HepG2 (cell line): ENCODE results near the gene RHBDD1. TPM values are rescaled to one million over a fixed set of nuclear protein-coding genes. Genes with fewer than 3 reads are reported as not detected.

ENCODE experiments used
- AGO1 ChIP-seq: fragments of 200-400 bp; formaldehyde crosslinking; IDR thresholded peaks from 2 replicates; pipeline ENCODE4 v1.6.1; 2017; ENCODE audit warnings: mild to moderate bottlenecking, low read depth, low read length, moderate library complexity; ENCODE audit not compliant: poor library complexity, severe bottlenecking
- AHDC1 ChIP-seq: sonication (generic); formaldehyde crosslinking; IDR thresholded peaks from 2 replicates; pipeline ENCODE4 v1.5.1; 2020; ENCODE audit warnings: mild to moderate bottlenecking, missing genetic modification reagents, borderline replicate concordance
- ATF5 ChIP-seq: sonication (generic); formaldehyde crosslinking; IDR thresholded peaks from 2 replicates; pipeline ENCODE4 v1.4.0; 2020; ENCODE audit warnings: mild to moderate bottlenecking, low read depth, missing genetic modification reagents
- ATF6 ChIP-seq: sonication (generic); formaldehyde crosslinking; conservative IDR thresholded peaks from 2 replicates; pipeline ENCODE4 v1.4.0; 2020; ENCODE audit warnings: missing genetic modification reagents
- BRD4 ChIP-seq: sonication (generic); formaldehyde crosslinking; IDR thresholded peaks from 2 replicates; pipeline ENCODE4 v1.4.0; 2020; ENCODE audit warnings: missing genetic modification reagents
- CREBL2 ChIP-seq: sonication (generic); formaldehyde crosslinking; IDR thresholded peaks from 2 replicates; pipeline ENCODE4 v1.8.1; 2023; ENCODE audit warnings: missing genetic modification reagents, mild to moderate bottlenecking, borderline replicate concordance
- FOXA3 ChIP-seq: IDR thresholded peaks from 2 replicates; pipeline ENCODE4 v1.6.1; 2016; ENCODE audit warnings: missing genetic modification reagents, missing compliant biosample characterization
- MAFF ChIP-seq: IDR thresholded peaks from 2 replicates; pipeline ENCODE4 v1.6.1; 2011; ENCODE audit warnings: low read depth, low read length, improper control_type of control experiment
- MLX ChIP-seq: IDR thresholded peaks from 2 replicates; pipeline ENCODE4 v1.6.1; 2016
- MTA1 ChIP-seq: sonication (generic); formaldehyde crosslinking; IDR thresholded peaks from 2 replicates; pipeline ENCODE4 v1.4.0; 2020; ENCODE audit warnings: missing genetic modification reagents, mild to moderate bottlenecking, borderline replicate concordance
- MZF1 ChIP-seq: sonication (generic); formaldehyde crosslinking; IDR thresholded peaks from 2 replicates; pipeline ENCODE4 v1.8.1; 2023; ENCODE audit warnings: mild to moderate bottlenecking, missing genetic modification reagents, borderline replicate concordance
- NFYC ChIP-seq: IDR thresholded peaks from 2 replicates; pipeline ENCODE4 v1.6.1; 2016; ENCODE audit warnings: missing genetic modification reagents, missing compliant biosample characterization
- PBX2 ChIP-seq: IDR thresholded peaks from 2 replicates; pipeline ENCODE4 v1.6.1; 2016; ENCODE audit warnings: control low read depth
- ZBTB21 ChIP-seq: sonication (generic); formaldehyde crosslinking; IDR thresholded peaks from 2 replicates; pipeline ENCODE4 v1.4.0; 2020; ENCODE audit warnings: missing genetic modification reagents
- ZFAT ChIP-seq: sonication (generic); formaldehyde crosslinking; conservative IDR thresholded peaks from 2 replicates; pipeline ENCODE4 v1.8.1; 2023; ENCODE audit warnings: missing genetic modification reagents, inconsistent platforms
- ZNF234 ChIP-seq: sonication (generic); formaldehyde crosslinking; conservative IDR thresholded peaks from 2 replicates; pipeline ENCODE4 v1.5.1; 2020; ENCODE audit warnings: mild to moderate bottlenecking, missing genetic modification reagents
- ZNF329 ChIP-seq: sonication (generic); formaldehyde crosslinking; IDR thresholded peaks from 2 replicates; pipeline ENCODE4 v1.9.0; 2021; ENCODE audit warnings: low read depth, mild to moderate bottlenecking, missing genetic modification reagents
- ZNF460 ChIP-seq: sonication (generic); formaldehyde crosslinking; IDR thresholded peaks from 2 replicates; pipeline ENCODE4 v1.5.1; 2020; ENCODE audit warnings: missing genetic modification reagents, mild to moderate bottlenecking, borderline replicate concordance
- ZNF510 ChIP-seq: sonication (generic); formaldehyde crosslinking; IDR thresholded peaks from 2 replicates; pipeline ENCODE4 v1.4.0; 2020; ENCODE audit warnings: low read depth, mild to moderate bottlenecking, missing genetic modification reagents
- ZNF543 ChIP-seq: sonication (generic); formaldehyde crosslinking; IDR thresholded peaks from 2 replicates; pipeline ENCODE4 v1.4.0; 2020; ENCODE audit warnings: mild to moderate bottlenecking, missing genetic modification reagents
- ZNF775 ChIP-seq: sonication (generic); formaldehyde crosslinking; IDR thresholded peaks from 2 replicates; pipeline ENCODE4 v1.4.0; 2020; ENCODE audit warnings: missing genetic modification reagents, mild to moderate bottlenecking, moderate library complexity, borderline replicate concordance
- polyA plus RNA-seq, 8 experiments: library from polyadenylated mRNA; depleted of rRNA in 3 of 8; stranded (reverse) in 7 of 8; unstranded in 1 of 8; fragments of >200 nt; fragmentation: Illumina TruSeq in 4 of 8; extraction: Trizol in 4 of 8; gene quantifications; 2 replicates each; pipeline versions ENCODE4 v1.2.1 to v1.2.3, GENCODE V29; 2011 to 2016; ENCODE audit warnings: low read depth in 4 of 8, missing spikeins in 1 of 8, mixed read lengths in 1 of 8; ENCODE audit not compliant: insufficient read depth in 1 of 8
- total RNA-seq, 5 experiments: library from RNA; depleted of rRNA; stranded (reverse); fragments of >200 nt; fragmentation: Illumina TruSeq; extraction: Trizol; gene quantifications; 2 replicates each; pipeline ENCODE4 v1.2.3, GENCODE V29; 2016; ENCODE audit warnings: low read depth in 1 of 5

RHBDD1 gene
- total and polyA plus RNA-seq, 2 of the 13 experiments (the other 11 are each of a cell fraction or from before 2014, with no cell fraction given): 8.2 to 9.5 TPM

GRCh38 chr2:226802573-226802972 lies 33.3 kb upstream of the RHBDD1 start (continued):
- peak; percentile 72; the same call in 1 of the 2 replicates for TF ChIP-seq ZBTB21
- TF ChIP-seq AGO1: no peak
- TF ChIP-seq CREBL2 (CRISPR knock-in tag): no peak
- TF ChIP-seq ZNF543 (CRISPR knock-in tag): no peak
- TF ChIP-seq AHDC1 (CRISPR knock-in tag): no peak
- no peak for TF ChIP-seq PBX2
- no peak for TF ChIP-seq ZNF775 (CRISPR knock-in tag)
- TF ChIP-seq ZNF329: no peak
- no peak for TF ChIP-seq ATF5
- TF ChIP-seq BRD4 (CRISPR knock-in tag): no peak
- no peak for TF ChIP-seq ZFAT
- no peak for TF ChIP-seq ZNF234 (CRISPR knock-in tag)
- peak; percentile 74 for TF ChIP-seq FOXA3 (CRISPR knock-in tag)
- no peak for TF ChIP-seq ATF6
- no peak for TF ChIP-seq MTA1 (CRISPR knock-in tag)
- TF ChIP-seq ZNF510: no peak
- no peak for TF ChIP-seq NFYC (CRISPR knock-in tag)
- TF ChIP-seq MLX (CRISPR knock-in tag): no peak
- TF ChIP-seq MZF1 (CRISPR knock-in tag): no peak
- TF ChIP-seq ZNF460 (CRISPR knock-in tag): no peak
- no peak for TF ChIP-seq MAFF
